Hepatocyte (in vitro differentiated cells): Measurements from ENCODE around the gene PCLO.

Experiments
- EZH2 ChIP-seq: fragments of 200-600 bp; sonication (generic); IDR thresholded peaks from 2 replicates; pipeline ENCODE4 v1.6.1; 2016; ENCODE audit warnings: antibody characterized with exemption, mild to moderate bottlenecking, borderline replicate concordance
- EZH2phosphoT487 ChIP-seq: fragments of 200-600 bp; sonication (generic); IDR thresholded peaks from one replicate; pipeline ENCODE4 v1.6.1; 2018; ENCODE audit warnings: antibody characterized with exemption, mild to moderate bottlenecking, low read depth, moderate library complexity; ENCODE audit not compliant: unreplicated experiment, severe bottlenecking
- TF ChIP-seq, protein P1 (sequence below): fragments of 200-600 bp; sonication (generic); IDR thresholded peaks from 2 replicates; pipeline ENCODE4 v1.5.1; 2016; ENCODE audit warnings: antibody characterized with exemption, mild to moderate bottlenecking; ENCODE audit not compliant: poor library complexity

DNA sequence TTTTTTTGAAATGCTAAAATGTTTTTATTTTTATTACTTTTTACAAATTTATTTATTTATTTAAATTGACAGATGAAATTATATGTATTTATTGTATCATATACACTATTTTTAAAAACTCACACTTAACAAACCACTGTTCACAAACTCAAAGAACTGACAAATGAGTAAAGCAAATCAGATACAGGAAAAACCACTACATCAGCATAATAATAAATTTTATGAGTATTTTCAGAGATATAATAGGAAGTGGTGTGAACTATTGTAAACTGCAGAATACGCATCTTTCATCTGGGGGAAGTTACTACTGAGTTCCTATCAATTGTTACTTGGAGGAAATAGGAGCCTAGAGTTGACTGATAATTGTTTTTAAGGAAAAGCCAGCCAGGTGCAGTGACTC lies 150.7 kb downstream of the PCLO start:
- TF ChIP-seq, protein P1, sequence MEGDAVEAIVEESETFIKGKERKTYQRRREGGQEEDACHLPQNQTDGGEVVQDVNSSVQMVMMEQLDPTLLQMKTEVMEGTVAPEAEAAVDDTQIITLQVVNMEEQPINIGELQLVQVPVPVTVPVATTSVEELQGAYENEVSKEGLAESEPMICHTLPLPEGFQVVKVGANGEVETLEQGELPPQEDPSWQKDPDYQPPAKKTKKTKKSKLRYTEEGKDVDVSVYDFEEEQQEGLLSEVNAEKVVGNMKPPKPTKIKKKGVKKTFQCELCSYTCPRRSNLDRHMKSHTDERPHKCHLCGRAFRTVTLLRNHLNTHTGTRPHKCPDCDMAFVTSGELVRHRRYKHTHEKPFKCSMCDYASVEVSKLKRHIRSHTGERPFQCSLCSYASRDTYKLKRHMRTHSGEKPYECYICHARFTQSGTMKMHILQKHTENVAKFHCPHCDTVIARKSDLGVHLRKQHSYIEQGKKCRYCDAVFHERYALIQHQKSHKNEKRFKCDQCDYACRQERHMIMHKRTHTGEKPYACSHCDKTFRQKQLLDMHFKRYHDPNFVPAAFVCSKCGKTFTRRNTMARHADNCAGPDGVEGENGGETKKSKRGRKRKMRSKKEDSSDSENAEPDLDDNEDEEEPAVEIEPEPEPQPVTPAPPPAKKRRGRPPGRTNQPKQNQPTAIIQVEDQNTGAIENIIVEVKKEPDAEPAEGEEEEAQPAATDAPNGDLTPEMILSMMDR: no peak
- TF ChIP-seq EZH2: no peak
- TF ChIP-seq EZH2phosphoT487: no peak
